Right cardiac atrium (tissue), 5 donors: ENCODE measurements around the gene PPOX. TPM values are rescaled to one million over a fixed set of nuclear protein-coding genes. Genes with fewer than 3 reads are reported as not detected.

Experiments used
- ATAC-seq, 2 donors: fragments of 200-7000 bp; cut with Tn5 transposase; one replicate each; pipeline versions ENCODE4 v1.8.0 to v1.9.1; 2020; ENCODE audit warnings: moderate library complexity in 2 of 2, mild to moderate bottlenecking in 1 of 2
- DNase-seq, 3 donors: peaks; one replicate each; pipeline ENCODE4 v3.0.0-alpha.2; 2020
- H3K27ac ChIP-seq: one replicate; pipeline ENCODE4 v1.5.1; 2013; ENCODE audit warnings: mild to moderate bottlenecking, low read length, control low read depth, moderate library complexity
- H3K27me3 ChIP-seq: one replicate; pipeline ENCODE4 v1.6.1; 2013; ENCODE audit not compliant: control insufficient read depth, insufficient read depth
- H3K4me1 ChIP-seq: one replicate; pipeline ENCODE4 v1.6.1; 2013; ENCODE audit warnings: low read length; ENCODE audit not compliant: control insufficient read depth, insufficient read depth
- H3K4me3 ChIP-seq: one replicate; pipeline ENCODE4 v1.5.1; 2013; ENCODE audit warnings: low read length, control low read depth
- H3K9me3 ChIP-seq: one replicate; pipeline ENCODE4 v1.6.1; 2013; ENCODE audit warnings: low read length; ENCODE audit not compliant: control insufficient read depth
- WGBS: extraction: QIAGEN DNeasy Blood & Tissue Kit; methylation state at CpG from one replicate; pipeline ENCODE4 v1.1.7; 2013; 5-methylcytosine and 5-hydroxymethylcytosine counted together
- intact Hi-C, 4 donors: fragments of 100-400 bp; cut with DNase I; formaldehyde crosslinking; loops; one replicate each; pipeline versions ENCODE4 v1.11.0 to v1.14.0; 2022 to 2023
- polyA plus RNA-seq: library from polyadenylated mRNA; stranded (reverse); fragments of 200-250 nt; gene quantifications from one replicate; pipeline ENCODE4 v1.2.3, GENCODE V29; 2013
- total RNA-seq, 4 donors: library from RNA; stranded (reverse); fragmentation: NEBNext Ultra II Directional; extraction: Animal tissue kit (Norgen Biotek cat#: 25700); gene quantifications; one replicate each; pipeline ENCODE4 v1.2.1, GENCODE V29; 2021
- donor health status: healthy with polysubstance abuse.
- donor health status: DM: no; HTN: yes; CAD: no.
- donor health status: DM: no; HTN: no; CAD: no.
- donor health status: DM: no; HTN: yes; CAD: no; lungs with severe emphysema.
- donor health status: DM: yes; HTN: yes; CAD: no.

PPOX gene
- total and polyA plus RNA-seq, 5 donors, result 11.4 to 16.0 (median 15.2) TPM

- ATAC-seq, result peak; percentile 5 to 7
- intact Hi-C loops, result no loop called here
These were observed 10.4 kb downstream of the PPOX start for GRCh38 chr1:161176468-161177111.

GRCh38 chr1:161177112-161177935 is 11.1 kb downstream of the PPOX start, which contains the start of gene B4GALT3:
B4GALT3 (minus strand) TSS chr1:161177507; CDS start chr1:161176060, 1,447 bp downstream.
- WGBS, result 4% methylated on average over 50 of the region's 50 CpGs
- peak; percentile 96 for ATAC-seq
- Histone ChIP-seq H3K4me1 (peaks cover 3% of the 10 kb centered on the region), H3K9me3 (no peaks in the 10 kb centered on the region), H3K4me3 (peak within 1 kb of the TSS; percentile 54), H3K27ac (peak within 1 kb of the TSS; percentile 61), H3K27me3 (no peaks in the 10 kb centered on the region)
- DNase-seq, result peak; percentile 90 to 97 (median 96)
- intact Hi-C loops, result no loop called here

More at GRCh38 chr1:161176468-161177111, 10.4 kb downstream of the PPOX start:
- peak in 2 of 3 donors; percentile 8 to 16 for DNase-seq
- H3K4me3 ChIP-seq, result peak overlapping the region; percentile 54
- peak overlapping the region; percentile 61 for H3K27ac ChIP-seq
- 16% methylated on average over 17 of the region's 17 CpGs for WGBS
- peaks cover 3% of the 10 kb centered on the region for H3K4me1 ChIP-seq
- H3K27me3 ChIP-seq, result no peaks in the 10 kb centered on the region
- H3K9me3 ChIP-seq, result no peaks in the 10 kb centered on the region

GRCh38 chr1:161177936-161178244 is 11.7 kb downstream of the PPOX start:
- no peak for DNase-seq
- Histone ChIP-seq H3K27me3 (no peaks in the 10 kb centered on the region), H3K27ac (peak overlapping the region; percentile 61), H3K4me1 (peaks cover 3% of the 10 kb centered on the region), H3K9me3 (no peaks in the 10 kb centered on the region), H3K4me3 (peak overlapping the region; percentile 54)
- ATAC-seq, result no peak
- intact Hi-C loops, result no loop called here
- WGBS, result 58% methylated on average over 9 of the region's 9 CpGs

- no peak overlapping the region for H3K27ac ChIP-seq
- H3K4me1 ChIP-seq, result no peaks in the 10 kb centered on the region
- H3K4me3 ChIP-seq, result no peak overlapping the region
- no peak for DNase-seq
- H3K27me3 ChIP-seq, result no peaks in the 10 kb centered on the region
- H3K9me3 ChIP-seq, result no peaks in the 10 kb centered on the region
- WGBS, result 97% methylated on average over 3 of the region's 3 CpGs
- intact Hi-C loops, result no loop called here
- no peak for ATAC-seq
These were observed 13.5 kb downstream of the PPOX start for GRCh38 chr1:161179698-161180097.

GRCh38 chr1:161180639-161181038 is 14.4 kb downstream of the PPOX start:
- Histone ChIP-seq H3K4me1 (no peaks in the 10 kb centered on the region), H3K4me3 (no peak overlapping the region), H3K9me3 (no peaks in the 10 kb centered on the region), H3K27me3 (no peaks in the 10 kb centered on the region), H3K27ac (no peak overlapping the region)
- WGBS, result 53% methylated on average over 1 of the region's 1 CpG
- intact Hi-C loops, result no loop called here
- DNase-seq (no peak), ATAC-seq (no peak)

- WGBS, result 94% methylated on average over 1 of the region's 1 CpG
- peaks cover 3% of the 10 kb centered on the region for H3K4me1 ChIP-seq
- intact Hi-C loops, result no loop called here
These were observed 16.0 kb downstream of the PPOX start for GRCh38 chr1:161182214-161182613.

GRCh38 chr1:161185282-161185682 is 19.1 kb downstream of the PPOX start:
- peaks cover 3% of the 10 kb centered on the region for H3K4me1 ChIP-seq
- intact Hi-C loops, result no loop called here

More at GRCh38 chr1:161182214-161182613, 16.0 kb downstream of the PPOX start:
- Histone ChIP-seq H3K4me3 (no peak overlapping the region), H3K9me3 (no peaks in the 10 kb centered on the region), H3K27ac (no peak overlapping the region), H3K27me3 (no peaks in the 10 kb centered on the region)
- DNase-seq (no peak), ATAC-seq (no peak)

GRCh38 chr1:161185732-161186311 is 19.6 kb downstream of the PPOX start:
- no peaks in the 10 kb centered on the region for H3K27me3 ChIP-seq
- peaks cover 3% of the 10 kb centered on the region for H3K4me1 ChIP-seq
- intact Hi-C loops, result no loop called here
- peak overlapping the region; percentile 72 for H3K27ac ChIP-seq
- H3K4me3 ChIP-seq, result no peak overlapping the region
- ATAC-seq, result peak; percentile 1 to 6
- no peaks in the 10 kb centered on the region for H3K9me3 ChIP-seq
- DNase-seq, result peak in 1 of 3 donors; percentile 53
- 19% methylated on average over 2 of the region's 2 CpGs for WGBS

More at GRCh38 chr1:161185282-161185682, 19.1 kb downstream of the PPOX start:
- ATAC-seq (peak; percentile 79 to 87), DNase-seq (peak; percentile 84 to 89 (median 85))
- no peaks in the 10 kb centered on the region for H3K27me3 ChIP-seq
- H3K9me3 ChIP-seq, result no peaks in the 10 kb centered on the region
- no peak overlapping the region for H3K4me3 ChIP-seq
- 1% methylated on average over 3 of the region's 3 CpGs for WGBS
- no peak overlapping the region for H3K27ac ChIP-seq

- Histone ChIP-seq H3K4me3 (no peak overlapping the region), H3K27ac (no peak overlapping the region), H3K9me3 (no peaks in the 10 kb centered on the region), H3K27me3 (no peaks in the 10 kb centered on the region), H3K4me1 (peaks cover 3% of the 10 kb centered on the region)
- 66% methylated on average over 3 of the region's 3 CpGs for WGBS
- ATAC-seq (peak in 1 of 2 donors; percentile 17), DNase-seq (peak in 1 of 3 donors; percentile 31)
- intact Hi-C loops, result no loop called here
These were observed 21.1 kb downstream of the PPOX start for GRCh38 chr1:161187311-161187710.

GRCh38 chr1:161188381-161188780 is 22.2 kb downstream of the PPOX start:
- H3K4me1 ChIP-seq, result peaks cover 3% of the 10 kb centered on the region
- no peaks in the 10 kb centered on the region for H3K27me3 ChIP-seq
- H3K4me3 ChIP-seq, result no peak overlapping the region
- 80% methylated on average over 6 of the region's 6 CpGs for WGBS
- DNase-seq (no peak), ATAC-seq (no peak)
- intact Hi-C loops, result no loop called here
- no peak overlapping the region for H3K27ac ChIP-seq
- no peaks in the 10 kb centered on the region for H3K9me3 ChIP-seq

GRCh38 chr1:161189036-161189435 is 22.8 kb downstream of the PPOX start:
- intact Hi-C loops, result no loop called here
- no peaks in the 10 kb centered on the region for H3K27me3 ChIP-seq
- peaks cover 3% of the 10 kb centered on the region for H3K4me1 ChIP-seq
- H3K9me3 ChIP-seq, result no peaks in the 10 kb centered on the region
- ATAC-seq, result no peak
- no peak overlapping the region for H3K4me3 ChIP-seq
- H3K27ac ChIP-seq, result no peak overlapping the region
- peak in 1 of 3 donors; percentile 17 for DNase-seq
- WGBS, result 91% methylated on average over 5 of the region's 5 CpGs
